Stimulated activated CD8-positive, alpha-beta memory T cell treated with anti-CD3 and anti-CD28 coated beads, Interleukin-4, amount 100 ng/mL, for 1 hour (primary cell): ENCODE data around the gene RBBP8NL.

Experiments used
- DNase-seq, 2 donors: peaks; one replicate each; pipeline ENCODE4 v3.0.0-alpha.2; 2020; ENCODE audit warnings: low read depth in 2 of 2, low spot score in 1 of 2

The RBBP8NL gene

DNA sequence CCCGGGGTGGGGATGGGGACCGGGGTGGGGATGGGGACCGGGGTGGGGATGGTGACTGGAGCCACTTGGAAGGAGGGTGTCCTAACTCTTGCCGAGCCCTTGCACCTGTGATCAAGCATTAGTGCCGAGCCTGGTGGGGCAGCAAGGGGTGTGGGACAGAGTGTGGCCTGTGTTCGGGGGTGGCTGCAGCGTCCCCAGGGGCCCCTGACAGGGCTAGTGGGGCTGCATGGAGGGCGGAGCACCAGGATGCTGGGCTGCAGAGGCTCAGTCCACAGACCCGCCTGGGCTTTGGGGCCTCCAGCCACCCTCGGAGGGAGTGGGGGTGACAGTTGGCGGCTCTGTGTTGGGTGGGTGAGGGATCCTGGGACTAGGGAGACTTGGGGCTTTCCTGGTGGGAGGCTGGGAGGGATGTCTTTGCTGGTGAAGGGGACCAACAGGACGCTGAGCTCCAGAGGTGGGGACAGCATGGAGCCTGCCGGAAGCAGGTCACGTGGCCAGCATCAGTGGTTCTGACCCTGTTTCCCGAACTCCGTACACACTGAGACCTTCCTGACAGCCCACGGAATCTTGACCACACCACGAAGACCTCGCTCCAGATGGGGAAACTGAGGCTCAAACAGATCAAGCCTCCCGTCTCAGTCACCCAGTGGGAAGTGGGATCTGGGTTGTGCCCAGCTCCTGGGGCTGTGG lies 4.6 kb downstream of the RBBP8NL start:
- no peak for DNase-seq

DNA sequence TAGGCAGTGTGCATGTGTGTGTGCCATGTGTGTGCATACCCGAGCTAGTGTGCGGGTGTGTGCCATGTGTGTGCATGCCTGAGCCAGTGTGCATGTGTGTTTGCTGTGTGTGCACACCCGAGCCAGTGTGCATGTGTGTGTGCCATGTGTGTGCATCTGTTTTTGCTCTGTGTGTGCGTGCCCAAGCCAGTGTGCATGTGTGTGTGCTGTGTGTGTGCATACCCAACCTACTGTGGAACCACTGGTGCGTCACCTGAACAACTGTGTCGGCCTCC lies 5.7 kb downstream of the RBBP8NL start:
- DNase-seq = no peak

DNA sequence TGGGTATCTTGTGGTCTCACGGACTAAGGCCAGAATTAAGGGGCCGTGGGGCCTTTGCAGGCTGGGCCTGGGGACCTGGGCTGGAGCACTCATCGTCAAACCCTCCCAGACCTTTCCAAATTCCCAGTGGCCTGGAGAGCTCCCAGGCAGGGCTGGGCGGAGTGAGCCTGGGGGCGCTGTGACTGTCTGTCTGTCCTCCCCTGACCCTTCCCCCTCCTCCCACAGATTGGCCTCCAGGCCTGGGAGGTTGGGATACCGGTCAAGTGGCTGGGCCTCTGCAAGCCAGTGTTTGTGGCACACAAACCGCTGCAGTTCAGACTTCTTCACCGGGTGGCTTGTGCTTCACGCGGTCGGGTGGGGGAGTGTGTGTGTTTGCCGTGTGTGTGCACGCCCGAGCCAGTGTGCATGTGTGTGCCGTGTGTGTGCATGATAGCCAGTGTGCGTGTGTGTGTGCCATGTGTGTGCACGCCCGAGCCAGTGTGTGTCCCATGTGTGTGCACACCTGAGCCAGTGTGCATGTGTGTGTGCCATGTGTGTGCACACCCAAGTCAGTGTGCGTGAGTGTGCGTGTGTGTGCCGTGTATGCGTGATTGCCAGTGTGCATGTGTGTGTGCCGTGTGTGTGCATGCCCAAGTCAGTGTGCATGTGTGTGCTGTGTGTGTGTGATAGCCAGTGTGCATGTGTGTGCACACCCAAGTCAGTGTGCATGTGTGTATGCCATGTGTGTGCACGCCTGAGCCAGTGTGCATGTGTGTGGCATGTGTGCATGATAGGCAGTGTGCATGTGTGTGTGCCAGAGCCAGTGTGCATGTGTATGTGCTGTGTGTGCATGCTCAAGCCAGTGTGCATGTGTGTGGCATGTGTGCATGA lies 6.3 kb downstream of the RBBP8NL start:
- DNase-seq = no peak

DNA sequence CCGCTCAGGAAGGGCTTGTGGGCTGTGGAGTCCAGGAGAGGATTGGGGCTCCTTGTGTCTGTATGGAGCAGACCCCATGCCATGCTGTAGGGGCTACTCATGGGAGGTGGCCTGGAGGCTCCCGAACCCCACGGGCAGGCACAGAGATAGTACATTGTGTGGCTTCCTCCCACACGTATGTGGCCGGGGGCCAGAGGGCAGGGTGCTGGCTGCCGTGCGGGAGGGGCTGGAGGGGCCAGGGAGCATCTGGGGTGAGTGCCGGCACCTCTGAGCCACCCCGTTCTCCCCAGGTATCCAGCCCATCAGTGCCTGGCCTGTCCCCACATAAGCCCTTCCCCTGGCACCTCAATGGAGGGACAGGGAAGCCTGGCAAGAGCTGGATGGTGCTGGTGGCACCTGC lies 7.6 kb downstream of the RBBP8NL start:
- DNase-seq = no peak

DNA sequence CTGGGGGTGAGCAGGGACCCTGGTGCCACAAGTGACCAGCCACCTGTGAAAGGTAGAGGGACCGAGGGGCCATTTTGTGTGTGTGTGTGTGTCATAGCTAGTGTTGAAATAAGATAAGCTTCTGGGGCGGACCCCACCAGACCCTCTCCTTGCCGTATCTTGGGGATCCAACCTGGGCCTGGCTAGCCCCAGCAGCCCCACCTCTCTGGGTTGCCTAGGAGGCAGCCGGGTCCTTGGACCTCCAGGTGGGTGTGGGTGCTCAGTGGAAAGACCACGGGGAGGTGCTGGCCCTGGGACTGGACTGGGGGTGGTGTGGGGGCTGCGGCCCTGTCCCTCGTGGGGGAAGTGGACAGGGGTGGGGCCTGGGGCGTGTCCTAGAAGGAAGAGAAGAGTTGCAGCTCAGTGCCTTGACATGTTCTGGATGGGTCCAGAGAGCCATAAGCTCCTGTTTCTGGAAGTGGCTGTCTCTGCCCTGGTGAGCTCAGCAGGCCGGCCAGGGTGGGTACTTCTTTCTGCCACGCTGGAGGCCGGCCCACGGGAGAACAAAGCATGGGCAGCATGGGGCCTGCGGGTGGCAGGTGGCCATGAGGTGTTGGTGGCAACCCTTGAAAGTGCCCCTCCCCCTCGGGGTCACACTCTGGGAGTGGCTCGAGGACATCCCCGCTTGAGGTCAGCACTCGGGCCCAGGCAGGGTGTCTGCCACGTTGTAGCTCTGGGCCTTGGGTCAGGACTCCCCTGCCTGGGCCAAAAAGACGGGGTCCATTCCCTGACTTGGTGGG lies 8.4 kb downstream of the RBBP8NL start:
- no peak for DNase-seq

DNA sequence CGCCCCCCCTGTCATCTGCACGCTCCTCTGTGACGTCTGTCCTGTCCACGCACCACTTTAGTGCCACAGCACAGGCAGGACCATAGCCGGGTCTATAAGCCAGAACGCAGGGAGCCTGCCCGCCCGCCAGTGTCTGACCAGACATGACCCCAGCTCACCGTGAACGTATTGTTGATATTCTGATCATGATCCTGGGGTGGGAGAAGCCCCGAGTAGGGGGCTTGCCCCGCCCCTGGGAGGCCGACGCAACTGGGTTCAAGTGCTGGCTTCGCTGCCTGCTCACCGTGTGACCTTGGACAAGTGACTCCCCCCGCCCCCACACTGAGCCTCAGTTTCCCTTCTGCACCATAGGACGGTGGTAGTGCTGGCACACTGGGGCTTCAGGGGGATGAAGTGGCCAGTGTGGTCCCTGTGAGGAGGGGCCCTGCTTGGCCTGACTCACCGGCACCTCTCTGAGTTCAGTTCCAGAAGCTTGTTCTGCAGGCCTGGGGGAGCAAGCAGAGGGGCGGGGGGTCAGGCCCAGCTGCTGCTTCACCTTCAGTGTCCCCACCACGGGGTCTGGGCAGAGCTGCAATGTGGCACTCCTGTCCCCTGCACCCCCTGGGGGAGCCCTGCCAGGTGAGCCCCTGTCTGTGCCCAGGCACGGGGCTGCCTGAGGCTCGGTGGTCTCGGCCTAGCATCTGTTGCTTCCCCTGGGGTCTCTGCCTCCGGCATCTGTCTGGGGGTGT lies 9.2 kb downstream of the RBBP8NL start:
- DNase-seq = no peak

DNA sequence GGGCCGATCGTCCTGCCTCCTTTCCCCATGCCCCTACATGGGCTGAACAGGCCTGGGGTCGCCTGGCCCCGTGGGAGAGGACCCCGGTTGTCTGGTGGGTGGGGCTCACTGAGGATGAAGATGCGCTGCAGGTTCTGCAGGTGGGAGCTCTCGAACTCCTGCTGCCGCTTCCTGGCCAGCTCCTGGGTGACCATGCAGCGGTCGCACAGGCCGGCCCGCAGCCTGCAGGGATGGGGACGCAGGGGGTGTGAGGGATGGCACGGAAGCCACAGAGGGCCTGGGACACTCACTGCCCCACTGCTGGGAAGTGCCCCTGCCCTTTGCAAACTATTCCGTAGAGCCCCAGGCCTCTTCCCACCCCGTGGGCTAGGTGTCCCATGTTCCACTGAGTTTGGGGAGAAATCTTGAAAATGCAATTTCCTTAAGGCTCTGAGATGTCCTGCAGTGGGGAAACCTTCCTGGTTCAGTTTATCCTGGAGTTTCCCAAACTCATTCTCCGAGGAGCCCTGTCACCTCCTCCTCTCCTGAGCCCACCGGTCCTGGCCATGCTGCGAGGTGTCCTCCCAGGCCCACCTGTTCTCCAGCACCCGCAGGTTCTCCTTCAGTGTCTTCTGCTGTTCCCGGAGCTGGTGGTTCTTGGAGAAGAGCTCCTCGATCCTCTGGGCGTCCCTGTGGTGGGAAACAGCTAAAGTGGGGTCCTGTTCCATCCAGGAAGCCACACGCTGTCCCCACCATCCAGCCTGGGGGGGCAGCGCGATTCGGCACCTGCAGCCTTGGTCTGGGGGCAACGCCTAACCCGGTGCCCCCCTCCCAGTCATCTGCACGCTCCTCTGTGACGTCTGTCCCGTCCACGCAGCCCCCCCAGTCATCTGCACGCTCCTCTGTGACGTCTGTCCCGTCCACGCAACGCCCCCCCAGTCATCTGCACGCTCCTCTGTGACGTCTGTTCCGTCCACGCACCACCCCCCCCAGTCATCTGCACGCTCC lies 10.4 kb downstream of the RBBP8NL start:
- no peak for DNase-seq

DNA sequence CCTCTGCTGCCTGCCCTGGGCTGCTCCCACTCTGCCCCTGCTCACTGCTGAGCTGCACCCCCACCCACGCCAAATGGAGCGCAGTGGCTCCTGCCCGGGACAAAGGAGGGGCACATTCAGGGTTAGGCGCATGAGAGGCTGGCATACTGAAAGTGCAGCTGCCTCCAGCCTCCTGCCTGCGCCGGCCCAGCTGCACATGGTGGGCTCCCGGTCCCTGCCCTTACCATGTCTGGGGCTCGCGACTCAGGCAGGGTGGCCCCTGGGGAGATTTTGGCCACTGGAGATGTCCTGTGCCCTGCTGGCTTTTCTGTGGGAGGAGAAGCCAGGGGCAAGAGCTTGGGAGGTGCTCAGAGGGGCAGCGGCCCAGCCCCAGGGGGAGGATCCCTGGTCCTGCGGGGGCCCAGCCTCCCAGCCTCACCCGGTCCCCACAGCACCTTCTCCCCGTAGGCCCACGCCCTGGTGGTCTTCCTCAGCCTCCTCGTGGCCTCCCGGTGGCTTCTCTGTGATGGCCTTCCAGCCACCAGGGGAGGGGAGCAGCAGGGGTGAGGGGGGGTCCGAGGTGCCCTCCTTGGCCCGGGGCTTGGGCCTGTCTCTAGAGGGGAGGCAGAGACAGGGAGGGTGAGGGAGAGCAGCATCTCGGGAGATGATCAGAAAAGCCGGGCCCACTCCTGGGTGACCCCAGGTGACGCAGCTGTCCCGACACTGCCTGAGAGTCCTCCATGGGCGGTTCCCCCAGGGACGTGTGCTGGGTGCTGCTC lies 11.8 kb downstream of the RBBP8NL start:
- no peak for DNase-seq

DNA sequence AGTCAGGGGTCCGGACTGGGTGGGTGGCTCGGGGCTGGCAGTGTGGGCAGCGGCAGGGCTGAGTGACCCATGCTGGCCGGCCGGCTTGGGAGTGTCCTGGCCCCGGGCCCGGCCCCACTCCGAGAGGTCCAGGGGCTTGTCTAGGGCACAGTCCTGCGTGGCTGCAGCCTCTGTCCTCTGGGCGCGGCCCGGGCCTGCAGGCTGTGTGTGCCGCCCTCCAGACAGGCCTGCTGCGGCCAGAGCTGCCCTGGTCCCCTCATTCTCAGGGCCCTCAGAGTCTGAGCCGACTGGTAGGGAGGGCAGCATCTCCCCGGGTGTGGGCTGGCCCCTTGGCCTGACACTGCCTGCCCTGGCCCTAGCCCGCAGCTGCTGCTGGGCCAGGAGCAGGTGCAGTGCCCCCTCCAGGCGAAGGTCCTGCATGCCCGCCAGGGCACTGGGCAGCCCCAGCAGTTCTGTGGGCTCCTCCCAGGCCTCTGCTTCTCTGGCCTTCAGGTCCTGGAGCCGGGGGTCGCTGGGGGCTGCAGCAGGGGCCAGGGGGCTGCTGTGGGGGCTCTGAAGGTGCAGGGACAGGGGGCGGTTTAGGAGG lies 13.3 kb downstream of the RBBP8NL start:
- no peak for DNase-seq

DNA sequence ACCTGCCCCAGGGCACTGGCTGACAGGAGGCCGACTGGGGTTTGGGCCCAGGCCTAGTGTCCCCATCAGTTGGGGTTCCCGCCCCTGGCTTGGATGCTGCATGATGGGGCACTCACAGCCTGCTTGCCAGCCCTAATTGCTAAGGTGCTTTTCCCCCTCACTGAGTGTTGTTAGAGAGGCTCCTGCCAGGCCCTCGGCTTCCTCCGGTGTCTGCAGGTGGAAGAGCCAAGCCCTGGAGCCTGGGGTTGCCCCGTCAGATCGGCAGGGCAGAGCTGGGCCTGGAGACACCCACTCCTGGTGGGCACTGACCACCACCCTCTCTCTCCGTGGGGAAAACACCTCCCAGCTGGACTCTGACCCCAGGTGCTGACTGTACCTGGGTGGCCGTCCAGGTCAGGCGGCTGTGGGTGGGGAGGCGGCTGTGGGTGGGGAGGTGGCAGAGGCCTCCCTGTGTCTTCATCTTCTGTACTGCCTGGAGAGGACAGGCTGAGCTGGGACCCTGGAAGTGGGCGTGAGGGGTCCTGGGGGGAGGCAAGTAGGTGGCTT lies 14.2 kb downstream of the RBBP8NL start:
- no peak for DNase-seq

DNA sequence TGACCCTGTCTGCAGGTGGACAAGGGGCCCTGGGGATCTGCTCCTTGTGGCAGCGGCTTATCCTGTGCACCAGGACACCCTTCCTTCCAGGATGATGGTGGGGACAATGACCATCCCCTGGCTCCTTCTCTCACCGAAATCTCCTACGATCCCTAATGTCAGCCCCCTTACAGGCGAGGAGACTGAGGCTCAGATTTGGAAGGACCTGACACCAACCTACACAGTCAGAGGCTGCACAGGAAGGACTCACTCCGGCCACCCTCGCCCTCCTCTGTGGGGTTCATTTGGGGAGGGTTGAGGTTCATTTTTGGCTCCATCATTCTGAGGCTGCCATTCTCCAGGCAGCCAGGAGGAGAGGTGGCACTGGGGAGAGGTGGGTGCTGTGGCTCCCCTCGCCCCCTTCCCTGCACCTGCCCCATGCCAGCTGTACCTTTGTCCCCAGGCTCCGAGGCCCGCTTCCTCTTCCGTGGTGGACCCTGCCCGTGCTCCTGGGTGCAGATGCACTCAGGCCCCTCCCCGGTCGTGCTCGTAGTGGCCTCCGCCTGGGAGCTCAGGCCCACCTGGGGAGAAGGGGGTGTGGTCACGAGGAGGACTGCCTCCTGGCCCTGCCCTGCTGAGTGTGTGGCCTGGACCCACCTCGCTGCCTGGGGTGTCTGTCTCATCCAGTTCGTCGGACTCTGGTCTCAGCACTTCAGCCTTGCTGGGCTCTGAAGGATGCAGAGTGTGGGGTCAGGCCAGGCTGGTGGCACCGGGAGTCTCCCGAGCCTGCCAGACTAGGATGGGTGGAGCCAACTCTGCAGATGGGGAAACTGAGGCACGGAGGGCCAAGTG lies 14.9 kb downstream of the RBBP8NL start:
- no peak for DNase-seq

DNA sequence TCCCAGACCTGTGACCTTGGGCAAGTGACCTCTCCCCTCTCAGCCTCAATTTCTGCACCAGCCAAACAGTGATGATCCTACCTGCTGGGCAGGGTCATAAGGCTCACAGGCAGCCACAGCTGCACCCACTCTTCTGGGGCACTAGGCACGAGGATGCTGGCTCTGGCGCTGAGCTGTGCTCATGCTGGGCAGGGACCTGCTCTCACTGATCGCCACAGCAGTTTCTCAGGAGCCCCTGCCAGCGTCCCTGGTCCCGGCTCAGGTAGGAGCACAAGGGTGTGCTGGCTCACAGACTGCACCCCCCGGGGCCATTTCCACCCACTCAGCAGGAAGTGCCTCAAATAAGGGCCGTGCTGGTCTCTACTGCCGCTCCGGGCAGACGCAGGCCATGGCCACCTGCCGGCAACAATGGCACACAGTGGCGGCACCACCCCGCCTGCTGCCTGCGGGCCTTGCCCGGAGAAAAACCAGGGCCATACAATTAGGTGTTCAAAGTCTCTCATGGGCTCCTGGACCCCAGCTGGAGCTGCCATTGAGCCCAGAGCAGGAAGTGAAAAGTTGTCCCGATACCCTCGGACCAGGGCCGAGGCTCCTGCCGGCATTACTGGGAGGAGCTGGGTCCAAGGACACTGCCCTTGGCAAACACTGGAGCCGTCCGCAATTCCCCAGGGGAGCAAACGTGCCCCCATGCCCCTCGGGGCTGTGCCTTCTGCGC lies 15.7 kb downstream of the RBBP8NL start:
- DNase-seq = no peak

DNA sequence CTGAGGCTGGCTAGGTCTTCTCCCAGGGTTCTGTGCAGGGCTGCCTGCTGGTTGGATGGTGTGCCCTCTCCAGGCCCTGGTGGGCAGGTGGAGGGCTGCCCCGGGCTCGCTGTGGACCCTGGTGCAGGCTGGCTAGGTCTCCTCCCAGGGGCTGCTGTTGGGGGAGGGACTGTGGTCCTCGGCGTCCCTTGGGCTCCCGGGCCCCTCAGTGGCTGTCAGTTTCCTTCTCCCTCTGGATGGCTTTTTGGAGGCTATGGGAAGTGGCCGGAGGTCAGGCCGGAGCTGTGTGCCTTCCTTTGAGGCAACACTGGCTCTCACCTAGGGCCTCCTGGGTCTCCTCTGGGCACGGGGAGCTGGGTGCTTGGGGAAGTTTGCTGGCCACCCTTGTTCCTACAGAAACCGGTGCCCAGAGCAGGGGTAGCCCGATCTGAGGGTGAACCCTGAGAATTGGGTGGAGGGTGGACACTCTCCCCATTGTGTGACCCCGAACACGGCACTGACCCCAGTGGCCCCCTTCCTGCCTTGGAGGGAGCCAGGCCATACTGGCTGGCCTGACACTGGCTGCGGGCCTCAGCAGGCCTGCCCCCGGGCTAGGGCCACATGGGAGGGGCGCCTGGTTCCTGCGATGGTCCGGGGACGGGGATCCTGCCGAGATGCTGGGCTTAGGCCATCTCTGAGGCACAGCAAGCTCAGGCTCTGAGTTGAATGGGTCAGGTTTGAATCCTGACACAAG lies 16.4 kb downstream of the RBBP8NL start:
- no peak for DNase-seq

DNA sequence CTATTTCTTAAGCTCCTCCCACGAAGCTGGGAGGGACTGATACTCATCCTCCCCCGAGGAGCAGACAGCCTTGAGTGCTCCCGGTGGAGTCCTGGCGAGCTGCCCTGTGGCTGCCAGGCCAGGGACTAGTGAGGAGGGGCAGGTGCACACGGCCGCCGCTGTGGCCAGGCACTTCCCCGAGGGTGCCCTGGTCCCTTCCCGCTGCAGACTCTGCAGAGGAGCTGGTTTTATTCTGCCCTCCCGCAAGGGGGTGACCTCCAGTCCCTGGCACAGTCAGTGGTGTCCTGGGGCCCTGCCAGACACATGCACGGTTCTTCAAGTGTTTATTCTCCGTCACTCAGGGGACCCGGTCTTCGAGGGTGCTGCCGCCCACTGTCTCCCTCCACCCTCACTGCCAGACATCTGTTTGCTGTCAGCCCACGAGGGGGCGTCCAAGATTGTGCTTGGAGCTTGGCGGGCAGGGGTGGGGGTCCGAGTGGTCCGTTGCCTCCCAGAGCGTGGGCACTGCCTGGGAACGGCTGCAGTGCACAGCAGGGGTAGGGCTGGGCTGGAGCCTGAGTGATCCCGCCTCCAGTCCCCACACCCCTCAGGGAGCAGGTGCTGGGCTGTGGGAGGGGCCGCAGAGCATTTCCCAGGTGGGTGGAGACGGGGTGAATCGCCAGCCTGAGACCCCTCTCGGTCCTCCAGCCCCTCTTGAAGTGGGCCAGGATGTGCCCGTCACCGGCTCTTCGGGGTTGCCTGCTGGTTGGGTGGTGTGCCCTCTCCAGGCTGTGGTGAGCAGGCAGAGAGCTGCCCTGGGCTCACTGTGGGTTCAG lies 17.2 kb downstream of the RBBP8NL start:
- DNase-seq = no peak

DNA sequence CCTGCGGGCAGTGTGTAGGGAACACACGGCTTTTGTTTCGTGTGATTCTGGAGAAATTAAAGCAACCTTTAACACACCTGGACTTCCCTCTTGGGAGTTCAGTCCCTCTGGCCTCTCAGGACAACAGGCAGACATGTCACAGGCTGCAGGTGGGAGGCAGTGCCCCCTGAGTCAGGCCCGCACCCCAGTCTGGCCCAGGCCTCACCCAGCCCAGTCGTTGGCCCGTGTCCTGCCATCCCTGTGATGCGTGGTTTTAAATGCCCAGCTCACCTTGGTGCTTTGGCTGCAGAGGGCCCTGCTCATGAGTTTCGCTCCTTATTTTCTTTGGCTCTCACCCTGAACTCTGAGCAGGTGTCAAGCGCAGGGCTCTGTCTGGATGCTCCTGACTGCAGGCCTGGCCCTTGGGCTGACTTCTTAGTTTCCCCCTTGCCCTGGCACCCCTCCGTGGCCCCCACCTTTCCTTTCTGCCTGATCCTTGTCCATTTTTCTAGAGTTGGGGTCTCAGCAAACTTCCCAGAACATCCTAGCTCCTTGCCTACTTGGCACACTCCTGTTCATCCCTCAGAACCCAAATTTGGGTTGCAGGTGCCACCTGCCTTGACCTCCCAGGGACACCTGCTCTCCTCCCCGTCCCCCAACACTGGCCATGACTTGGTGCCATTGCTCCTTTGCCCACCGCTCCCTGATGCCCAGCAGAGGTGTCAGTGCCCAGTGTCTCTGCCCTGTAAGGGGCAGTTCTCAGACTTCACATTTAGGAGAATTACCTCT lies 18.1 kb downstream of the RBBP8NL start:
- no peak for DNase-seq
